Activated naive CD8-positive, alpha-beta T cell treated with anti-CD3 and anti-CD28 coated beads for 36 hours (primary cell): Measurements from ENCODE around the gene FCRL3. TPM values are rescaled to one million over a fixed set of nuclear protein-coding genes. Genes with fewer than 3 reads are reported as not detected.

Source experiments
- DNase-seq: peaks from one replicate; pipeline ENCODE4 v3.0.0; 2021
- H3K27ac Mint-ChIP-seq: one replicate; pipeline ENCODE4 v1.8.0; 2022; ENCODE audit warnings: mild to moderate bottlenecking, moderate library complexity, mixed read lengths
- H3K27me3 Mint-ChIP-seq: one replicate; pipeline ENCODE4 v1.8.0; 2022; ENCODE audit warnings: mild to moderate bottlenecking, mixed read lengths
- H3K36me3 Mint-ChIP-seq: one replicate; pipeline ENCODE4 v1.8.0; 2021; ENCODE audit warnings: mild to moderate bottlenecking, mixed read lengths
- H3K4me1 Mint-ChIP-seq: one replicate; pipeline ENCODE4 v1.8.0; 2021; ENCODE audit warnings: mixed read lengths
- H3K4me3 Mint-ChIP-seq: one replicate; pipeline ENCODE4 v1.8.0; 2022; ENCODE audit warnings: mild to moderate bottlenecking, moderate library complexity, mixed read lengths
- H3K9me3 Mint-ChIP-seq: one replicate; pipeline ENCODE4 v1.8.0; 2022; ENCODE audit warnings: mixed read lengths
- total RNA-seq, 2 experiments: library from RNA; stranded (reverse); gene quantifications; one replicate each; pipeline ENCODE4 v1.2.3, GENCODE V29; 2021

Gene FCRL3
- total RNA-seq, 2 experiments from 2014 or later = 0.99 to 1.0 TPM

- peaks cover 18% of the 10 kb centered on the region for H3K27me3 Mint-ChIP-seq
- no peaks in the 10 kb centered on the region for H3K9me3 Mint-ChIP-seq
- H3K4me3 Mint-ChIP-seq = no peak overlapping the region
- H3K36me3 Mint-ChIP-seq = no peaks in the 10 kb centered on the region
- H3K4me1 Mint-ChIP-seq = no peaks in the 10 kb centered on the region
- DNase-seq = no peak
- H3K27ac Mint-ChIP-seq = peak overlapping the region; percentile 22
Observed at GRCh38 chr1:157700305-157700704, 264 bp downstream of the FCRL3 start.

- Mint-ChIP-seq H3K27me3 (peaks cover 18% of the 10 kb centered on the region), H3K4me1 (no peaks in the 10 kb centered on the region), H3K36me3 (no peaks in the 10 kb centered on the region), H3K9me3 (no peaks in the 10 kb centered on the region), H3K4me3 (no peak overlapping the region), H3K27ac (no peak overlapping the region)
- no peak for DNase-seq
Observed at GRCh38 chr1:157697781-157698569, 2.6 kb downstream of the FCRL3 start.

- Mint-ChIP-seq H3K27ac (peak overlapping the region; percentile 11), H3K9me3 (no peaks in the 10 kb centered on the region), H3K27me3 (peaks cover 18% of the 10 kb centered on the region), H3K4me3 (no peak overlapping the region), H3K4me1 (no peaks in the 10 kb centered on the region), H3K36me3 (no peaks in the 10 kb centered on the region)
- DNase-seq = no peak
Observed at GRCh38 chr1:157696966-157697628, 3.5 kb downstream of the FCRL3 start.

GRCh38 chr1:157695417-157695816 is 5.2 kb downstream of the FCRL3 start:
- no peak overlapping the region for H3K4me3 Mint-ChIP-seq

GRCh38 chr1:157691285-157691920 is 9.2 kb downstream of the FCRL3 start:
- Mint-ChIP-seq H3K27me3 (no peaks in the 10 kb centered on the region), H3K27ac (no peak overlapping the region), H3K9me3 (no peaks in the 10 kb centered on the region), H3K4me3 (no peak overlapping the region), H3K36me3 (no peaks in the 10 kb centered on the region), H3K4me1 (no peaks in the 10 kb centered on the region)
- no peak for DNase-seq

More at GRCh38 chr1:157695417-157695816, 5.2 kb downstream of the FCRL3 start:
- peaks cover 12% of the 10 kb centered on the region for H3K27me3 Mint-ChIP-seq
- H3K27ac Mint-ChIP-seq = no peak overlapping the region
- no peaks in the 10 kb centered on the region for H3K36me3 Mint-ChIP-seq
- DNase-seq = no peak
- H3K9me3 Mint-ChIP-seq = no peaks in the 10 kb centered on the region
- no peaks in the 10 kb centered on the region for H3K4me1 Mint-ChIP-seq

GRCh38 chr1:157682710-157683437 is 17.7 kb downstream of the FCRL3 start:
- H3K27ac Mint-ChIP-seq = no peak overlapping the region
- no peak for DNase-seq
- no peaks in the 10 kb centered on the region for H3K36me3 Mint-ChIP-seq
- no peaks in the 10 kb centered on the region for H3K27me3 Mint-ChIP-seq
- H3K9me3 Mint-ChIP-seq = no peaks in the 10 kb centered on the region
- H3K4me1 Mint-ChIP-seq = no peaks in the 10 kb centered on the region
- H3K4me3 Mint-ChIP-seq = no peak overlapping the region

- no peaks in the 10 kb centered on the region for H3K4me1 Mint-ChIP-seq
- H3K9me3 Mint-ChIP-seq = no peaks in the 10 kb centered on the region
- peaks cover 3% of the 10 kb centered on the region for H3K27me3 Mint-ChIP-seq
- H3K36me3 Mint-ChIP-seq = no peaks in the 10 kb centered on the region
- no peak overlapping the region for H3K4me3 Mint-ChIP-seq
- no peak overlapping the region for H3K27ac Mint-ChIP-seq
- DNase-seq = no peak
Observed at GRCh38 chr1:157678721-157679120, 21.8 kb downstream of the FCRL3 start.

- H3K4me1 Mint-ChIP-seq = no peaks in the 10 kb centered on the region
- no peak overlapping the region for H3K4me3 Mint-ChIP-seq
- peaks cover 3% of the 10 kb centered on the region for H3K27me3 Mint-ChIP-seq
Observed at GRCh38 chr1:157673008-157673407, 27.6 kb downstream of the FCRL3 start.

GRCh38 chr1:157671895-157672294 is 28.7 kb downstream of the FCRL3 start:
- peaks cover 3% of the 10 kb centered on the region for H3K27me3 Mint-ChIP-seq
- H3K9me3 Mint-ChIP-seq = peaks cover 13% of the 10 kb centered on the region
- H3K4me1 Mint-ChIP-seq = no peaks in the 10 kb centered on the region
- no peak overlapping the region for H3K4me3 Mint-ChIP-seq
- no peak overlapping the region for H3K27ac Mint-ChIP-seq
- no peak for DNase-seq
- H3K36me3 Mint-ChIP-seq = no peaks in the 10 kb centered on the region

More at GRCh38 chr1:157673008-157673407, 27.6 kb downstream of the FCRL3 start:
- H3K36me3 Mint-ChIP-seq = no peaks in the 10 kb centered on the region
- DNase-seq = no peak
- H3K27ac Mint-ChIP-seq = no peak overlapping the region
- H3K9me3 Mint-ChIP-seq = peaks cover 10% of the 10 kb centered on the region

- H3K4me1 Mint-ChIP-seq = no peaks in the 10 kb centered on the region
- H3K4me3 Mint-ChIP-seq = no peak overlapping the region
Observed at GRCh38 chr1:157659576-157660247, 40.9 kb downstream of the FCRL3 start.

GRCh38 chr1:157658571-157658970 is 42.0 kb downstream of the FCRL3 start:
- peaks cover 2% of the 10 kb centered on the region for H3K9me3 Mint-ChIP-seq
- no peak for DNase-seq
- H3K27ac Mint-ChIP-seq = no peak overlapping the region
- peaks cover 1% of the 10 kb centered on the region for H3K36me3 Mint-ChIP-seq
- no peaks in the 10 kb centered on the region for H3K4me1 Mint-ChIP-seq
- no peak overlapping the region for H3K4me3 Mint-ChIP-seq
- H3K27me3 Mint-ChIP-seq = peaks cover 13% of the 10 kb centered on the region

More at GRCh38 chr1:157659576-157660247, 40.9 kb downstream of the FCRL3 start:
- peaks cover 2% of the 10 kb centered on the region for H3K9me3 Mint-ChIP-seq
- H3K27me3 Mint-ChIP-seq = peaks cover 9% of the 10 kb centered on the region
- H3K27ac Mint-ChIP-seq = no peak overlapping the region
- H3K36me3 Mint-ChIP-seq = peaks cover 1% of the 10 kb centered on the region
- no peak for DNase-seq

- Mint-ChIP-seq H3K4me1 (peaks cover 7% of the 10 kb centered on the region), H3K36me3 (no peaks in the 10 kb centered on the region), H3K4me3 (no peak overlapping the region), H3K27me3 (peaks cover 37% of the 10 kb centered on the region), H3K9me3 (no peaks in the 10 kb centered on the region), H3K27ac (no peak overlapping the region)
- DNase-seq = no peak
Observed at GRCh38 chr1:157653494-157653873, 47.1 kb downstream of the FCRL3 start.

- H3K4me3 Mint-ChIP-seq = no peak overlapping the region
- no peaks in the 10 kb centered on the region for H3K36me3 Mint-ChIP-seq
- H3K9me3 Mint-ChIP-seq = no peaks in the 10 kb centered on the region
- H3K4me1 Mint-ChIP-seq = peaks cover 7% of the 10 kb centered on the region
- DNase-seq = no peak
- H3K27me3 Mint-ChIP-seq = peaks cover 34% of the 10 kb centered on the region
- no peak overlapping the region for H3K27ac Mint-ChIP-seq
Observed at GRCh38 chr1:157652859-157653493, 47.6 kb downstream of the FCRL3 start.

- peaks cover 26% of the 10 kb centered on the region for H3K27me3 Mint-ChIP-seq
- no peak for DNase-seq
- peaks cover 7% of the 10 kb centered on the region for H3K4me1 Mint-ChIP-seq
- H3K4me3 Mint-ChIP-seq = no peak overlapping the region
- no peak overlapping the region for H3K27ac Mint-ChIP-seq
- H3K9me3 Mint-ChIP-seq = no peaks in the 10 kb centered on the region
- no peaks in the 10 kb centered on the region for H3K36me3 Mint-ChIP-seq
Observed at GRCh38 chr1:157648317-157648716, 52.3 kb downstream of the FCRL3 start.
